ENCODE measurements around the gene SERF2. TPM values are rescaled to one million over a fixed set of nuclear protein-coding genes. Genes with fewer than 3 reads are reported as not detected.
A peak's percentile ranks its signal among the peaks of the same experiment; 100 is the strongest.
"Not testable (repeated sequence)": the region's sequence is repeated elsewhere in the genome, so short reads cannot be mapped to it uniquely, and the experiment has no call there.

SERF2 gene
- total and polyA plus RNA-seq, 4 donors = 733 to 2,327 (median 1,292) TPM

GRCh38 chr15:43821505-43821904 lies 29.4 kb downstream of the SERF2 start:
- no peaks in the 10 kb centered on the region for H3K27me3 ChIP-seq (ENCODE audit: control insufficient read depth in 1 of 2, insufficient read depth in 2 of 2, low read length in 1 of 2)
- ATAC-seq (ENCODE audit: low FRiP score) (no peak), DNase-seq (no peak)
- H3K4me1 ChIP-seq (ENCODE audit: control insufficient read depth in 1 of 2, insufficient read depth in 2 of 2, low read length in 2 of 2) = no peaks in the 10 kb centered on the region
- peaks cover 0 to 5% of the 10 kb centered on the region in 2 donors for H3K36me3 ChIP-seq (ENCODE audit: control insufficient read depth in 1 of 2, insufficient read depth in 2 of 2, low read length in 1 of 2)
- H3K9me3 ChIP-seq (ENCODE audit: control insufficient read depth, low read length) = no peaks in the 10 kb centered on the region
- H3K4me3 ChIP-seq (ENCODE audit: low read length in 2 of 2) = no peak overlapping the region
- WGBS, 2 donors = 72 to 78% methylated on average over 3 of the region's 3 CpGs
- no peak overlapping the region for H3K27ac ChIP-seq (ENCODE audit: low read depth in 1 of 2, low read length in 2 of 2)
- intact Hi-C loops (cut with DNase I) = no loop called here

GRCh38 chr15:43824302-43825246 lies 32.5 kb downstream of the SERF2 start, which contains the start of gene MFAP1:
TSS of gene MFAP1 (minus strand) at chr15:43824690. CDS start at chr15:43824569, 121 bp downstream.
- peak within 1 kb of the TSS in 1 of 2 donors; percentile 94 for H3K27ac ChIP-seq (ENCODE audit: low read depth in 1 of 2, low read length in 2 of 2)
- H3K4me1 ChIP-seq (ENCODE audit: control insufficient read depth in 1 of 2, insufficient read depth in 2 of 2, low read length in 2 of 2) = no peaks in the 10 kb centered on the region
- no peaks in the 10 kb centered on the region for H3K9me3 ChIP-seq (ENCODE audit: control insufficient read depth, low read length)
- no peaks in the 10 kb centered on the region for H3K36me3 ChIP-seq (ENCODE audit: control insufficient read depth in 1 of 2, insufficient read depth in 2 of 2, low read length in 1 of 2)
- ATAC-seq (ENCODE audit: low FRiP score) = peak; percentile 95
- peak; percentile 95 to 97 for DNase-seq
- peak within 1 kb of the TSS; percentile 88 to 98 for H3K4me3 ChIP-seq (ENCODE audit: low read length in 2 of 2)
- intact Hi-C loops (cut with DNase I) = no loop called here
- no peaks in the 10 kb centered on the region for H3K27me3 ChIP-seq (ENCODE audit: control insufficient read depth in 1 of 2, insufficient read depth in 2 of 2, low read length in 1 of 2)
- WGBS, 2 donors = 9% methylated on average over 46 of the region's 46 CpGs

- DNase-seq; ATAC-seq (ENCODE audit: low FRiP score); H3K9me3 ChIP-seq (ENCODE audit: control insufficient read depth, low read length); H3K4me3 ChIP-seq (ENCODE audit: low read length in 2 of 2); H3K27ac ChIP-seq (ENCODE audit: low read depth in 1 of 2, low read length in 2 of 2); H3K27me3 ChIP-seq (ENCODE audit: control insufficient read depth in 1 of 2, insufficient read depth in 2 of 2, low read length in 1 of 2); H3K4me1 ChIP-seq (ENCODE audit: control insufficient read depth in 1 of 2, insufficient read depth in 2 of 2, low read length in 2 of 2); H3K36me3 ChIP-seq (ENCODE audit: control insufficient read depth in 1 of 2, insufficient read depth in 2 of 2, low read length in 1 of 2); intact Hi-C loops (cut with DNase I): not testable (repeated sequence)
- 95% methylated on average over 11 of the region's 11 CpGs for WGBS, 2 donors
These were observed 33.2 kb downstream of the SERF2 start for GRCh38 chr15:43825305-43825704.

GRCh38 chr15:43826029-43826507 lies 33.9 kb downstream of the SERF2 start:
- Histone ChIP-seq H3K9me3 (ENCODE audit: control insufficient read depth, low read length) (no peaks in the 10 kb centered on the region), H3K36me3 (ENCODE audit: control insufficient read depth in 1 of 2, insufficient read depth in 2 of 2, low read length in 1 of 2) (no peaks in the 10 kb centered on the region), H3K4me1 (ENCODE audit: control insufficient read depth in 1 of 2, insufficient read depth in 2 of 2, low read length in 2 of 2) (no peaks in the 10 kb centered on the region), H3K27me3 (ENCODE audit: control insufficient read depth in 1 of 2, insufficient read depth in 2 of 2, low read length in 1 of 2) (no peaks in the 10 kb centered on the region), H3K4me3 (ENCODE audit: low read length in 2 of 2) (no peak overlapping the region), H3K27ac (ENCODE audit: low read depth in 1 of 2, low read length in 2 of 2) (no peak overlapping the region)
- WGBS, 2 donors = 96% methylated on average over 11 of the region's 11 CpGs
- intact Hi-C loops (cut with DNase I) = no loop called here
- ATAC-seq (ENCODE audit: low FRiP score) = no peak
- DNase-seq = no peak

- Histone ChIP-seq H3K4me1 (ENCODE audit: control insufficient read depth in 1 of 2, insufficient read depth in 2 of 2, low read length in 2 of 2) (no peaks in the 10 kb centered on the region), H3K9me3 (ENCODE audit: control insufficient read depth, low read length) (no peaks in the 10 kb centered on the region), H3K4me3 (ENCODE audit: low read length in 2 of 2) (peak within 1 kb of the TSS; percentile 11 to 21), H3K36me3 (ENCODE audit: control insufficient read depth in 1 of 2, insufficient read depth in 2 of 2, low read length in 1 of 2) (no peaks in the 10 kb centered on the region), H3K27ac (ENCODE audit: low read depth in 1 of 2, low read length in 2 of 2) (peak within 1 kb of the TSS in 1 of 2 donors; percentile 15), H3K27me3 (ENCODE audit: control insufficient read depth in 1 of 2, insufficient read depth in 2 of 2, low read length in 1 of 2) (no peaks in the 10 kb centered on the region)
- 3 to 4% methylated on average over 48 of the region's 48 CpGs for WGBS, 2 donors
- peak; percentile 88 to 93 for DNase-seq
- peak; percentile 88 for ATAC-seq (ENCODE audit: low FRiP score)
- intact Hi-C loops (cut with DNase I) = no loop called here
These were observed 34.6 kb downstream of the SERF2 start, which contains the start of gene WDR76 for GRCh38 chr15:43826508-43827341. TSS of gene WDR76 (plus strand) at chr15:43827002. CDS start at chr15:43827033, 31 bp downstream.

- intact Hi-C loops (cut with DNase I) = no loop called here
- no peak overlapping the region for H3K4me3 ChIP-seq (ENCODE audit: low read length in 2 of 2)
These were observed 36.0 kb downstream of the SERF2 start for GRCh38 chr15:43828061-43828657.

GRCh38 chr15:43829951-43830540 lies 37.9 kb downstream of the SERF2 start:
- H3K4me3 ChIP-seq (ENCODE audit: low read length in 2 of 2); H3K36me3 ChIP-seq (ENCODE audit: control insufficient read depth in 1 of 2, insufficient read depth in 2 of 2, low read length in 1 of 2); H3K27me3 ChIP-seq (ENCODE audit: control insufficient read depth in 1 of 2, insufficient read depth in 2 of 2, low read length in 1 of 2); H3K4me1 ChIP-seq (ENCODE audit: control insufficient read depth in 1 of 2, insufficient read depth in 2 of 2, low read length in 2 of 2); H3K27ac ChIP-seq (ENCODE audit: low read depth in 1 of 2, low read length in 2 of 2); intact Hi-C loops (cut with DNase I); ATAC-seq (ENCODE audit: low FRiP score); H3K9me3 ChIP-seq (ENCODE audit: control insufficient read depth, low read length): not testable (repeated sequence)
- WGBS, 2 donors = 94 to 96% methylated on average over 9 of the region's 9 CpGs
- DNase-seq = peak in 1 of 2 donors; percentile 8

More at GRCh38 chr15:43828061-43828657, 36.0 kb downstream of the SERF2 start:
- H3K36me3 ChIP-seq (ENCODE audit: control insufficient read depth in 1 of 2, insufficient read depth in 2 of 2, low read length in 1 of 2) = no peaks in the 10 kb centered on the region
- DNase-seq (no peak), ATAC-seq (ENCODE audit: low FRiP score) (no peak)
- H3K27me3 ChIP-seq (ENCODE audit: control insufficient read depth in 1 of 2, insufficient read depth in 2 of 2, low read length in 1 of 2) = no peaks in the 10 kb centered on the region
- no peak overlapping the region for H3K27ac ChIP-seq (ENCODE audit: low read depth in 1 of 2, low read length in 2 of 2)
- H3K9me3 ChIP-seq (ENCODE audit: control insufficient read depth, low read length) = no peaks in the 10 kb centered on the region
- 50 to 59% methylated on average over 6 of the region's 6 CpGs for WGBS, 2 donors
- H3K4me1 ChIP-seq (ENCODE audit: control insufficient read depth in 1 of 2, insufficient read depth in 2 of 2, low read length in 2 of 2) = no peaks in the 10 kb centered on the region

Data from aorta (tissue), 5 donors.